GM13977 (cell line): ENCODE data around the gene DYNC2LI1.

Experiments
- DNase-seq: peaks from one replicate; pipeline ENCODE4 v3.0.0; 2012; ENCODE audit warnings: low spot score
- in situ Hi-C: fragments of 300-500 bp; cut with MboI; formaldehyde crosslinking; loops from one replicate; pipeline ENCODE4 v1.12.0; 2022; ENCODE audit warnings: low sequenced_read_pairs, low pct_unique_long_range_greater_than_20kb, mixed read lengths, inconsistent platforms; ENCODE audit not compliant: unreplicated experiment
- TF ChIP-seq, protein P1 (sequence below): IDR thresholded peaks from 2 replicates; pipeline ENCODE4 v1.5.1; 2012; ENCODE audit warnings: mild to moderate bottlenecking, control low read depth; ENCODE audit not compliant: insufficient read depth; ENCODE audit errors: extremely low read depth, missing control alignments

Gene DYNC2LI1

DNA sequence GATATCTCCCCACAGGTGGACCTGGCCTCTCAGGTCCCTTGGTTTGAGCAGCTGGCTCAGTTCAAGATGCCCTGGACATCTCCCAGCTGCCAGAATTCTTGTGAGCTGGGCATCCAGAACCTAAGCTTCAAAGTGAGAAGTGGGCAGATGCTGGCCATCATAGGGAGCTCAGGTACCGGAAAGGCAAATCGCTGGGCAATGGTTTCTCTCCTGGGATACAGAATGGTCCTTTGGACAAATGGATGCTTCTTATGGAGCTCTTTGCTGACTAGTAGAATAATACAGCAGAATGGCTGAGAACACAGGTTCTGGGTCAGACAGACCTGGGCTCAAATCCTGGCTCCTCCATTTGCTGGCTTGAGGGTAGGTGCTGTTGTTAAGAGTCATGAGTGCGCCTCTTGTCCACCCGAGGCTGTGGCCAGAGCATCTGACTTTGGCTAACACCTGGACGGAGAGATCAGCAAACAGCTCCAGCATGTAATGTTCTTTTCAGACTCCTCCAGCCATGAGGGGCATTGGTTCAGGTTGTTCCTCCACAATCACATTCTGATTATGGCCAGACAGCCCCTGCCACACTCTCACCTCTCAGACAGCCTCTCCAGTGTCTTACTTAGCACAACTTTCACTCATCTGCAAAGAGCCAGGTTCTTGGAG, 72.4 kb downstream of the DYNC2LI1 start:
- in situ Hi-C loops, result no loop called here
- peak; percentile 2 for DNase-seq
- TF ChIP-seq, protein P1, sequence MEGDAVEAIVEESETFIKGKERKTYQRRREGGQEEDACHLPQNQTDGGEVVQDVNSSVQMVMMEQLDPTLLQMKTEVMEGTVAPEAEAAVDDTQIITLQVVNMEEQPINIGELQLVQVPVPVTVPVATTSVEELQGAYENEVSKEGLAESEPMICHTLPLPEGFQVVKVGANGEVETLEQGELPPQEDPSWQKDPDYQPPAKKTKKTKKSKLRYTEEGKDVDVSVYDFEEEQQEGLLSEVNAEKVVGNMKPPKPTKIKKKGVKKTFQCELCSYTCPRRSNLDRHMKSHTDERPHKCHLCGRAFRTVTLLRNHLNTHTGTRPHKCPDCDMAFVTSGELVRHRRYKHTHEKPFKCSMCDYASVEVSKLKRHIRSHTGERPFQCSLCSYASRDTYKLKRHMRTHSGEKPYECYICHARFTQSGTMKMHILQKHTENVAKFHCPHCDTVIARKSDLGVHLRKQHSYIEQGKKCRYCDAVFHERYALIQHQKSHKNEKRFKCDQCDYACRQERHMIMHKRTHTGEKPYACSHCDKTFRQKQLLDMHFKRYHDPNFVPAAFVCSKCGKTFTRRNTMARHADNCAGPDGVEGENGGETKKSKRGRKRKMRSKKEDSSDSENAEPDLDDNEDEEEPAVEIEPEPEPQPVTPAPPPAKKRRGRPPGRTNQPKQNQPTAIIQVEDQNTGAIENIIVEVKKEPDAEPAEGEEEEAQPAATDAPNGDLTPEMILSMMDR, result no peak

- TF ChIP-seq, protein P1, result no peak
- in situ Hi-C loops, result no loop called here
- DNase-seq, result peak; percentile 12
Measured at GRCh38 chr2:43848214-43848613, 74.4 kb downstream of the DYNC2LI1 start.

- TF ChIP-seq, protein P1, result no peak
- in situ Hi-C loops, result no loop called here
Measured at GRCh38 chr2:43851011-43851980, 77.5 kb downstream of the DYNC2LI1 start.

DNA sequence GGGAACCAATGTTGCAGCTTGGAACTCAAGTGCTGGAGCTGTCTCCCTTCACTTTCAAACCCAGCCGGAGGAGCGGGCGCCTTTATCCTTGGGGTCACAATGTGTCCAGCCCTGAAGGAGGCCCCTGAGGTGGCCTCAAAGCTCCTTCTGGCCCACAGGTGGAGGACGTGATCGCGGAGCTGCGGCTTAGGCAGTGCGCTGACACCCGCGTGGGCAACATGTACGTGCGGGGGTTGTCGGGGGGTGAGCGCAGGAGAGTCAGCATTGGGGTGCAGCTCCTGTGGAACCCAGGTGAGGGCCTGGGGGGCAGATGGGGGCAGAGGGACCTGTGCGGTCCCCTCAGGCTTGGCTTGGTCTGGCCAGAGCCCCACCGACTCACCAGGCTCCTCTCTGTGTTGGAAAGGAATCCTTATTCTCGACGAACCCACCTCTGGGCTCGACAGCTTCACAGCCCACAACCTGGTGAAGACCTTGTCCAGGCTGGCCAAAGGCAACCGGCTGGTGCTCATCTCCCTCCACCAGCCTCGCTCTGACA, 78.4 kb downstream of the DYNC2LI1 start:
- no peak for DNase-seq
- in situ Hi-C loops, result no loop called here
- TF ChIP-seq, protein P1, result no peak

More at GRCh38 chr2:43851011-43851980, 77.5 kb downstream of the DYNC2LI1 start:
- peak; percentile 2 for DNase-seq

GRCh38 chr2:43853141-43854081, 79.6 kb downstream of the DYNC2LI1 start:
- TF ChIP-seq, protein P1, result no peak
- DNase-seq, result peak; percentile 7
- in situ Hi-C loops, result no loop called here

- no peak for DNase-seq
- TF ChIP-seq, protein P1, result no peak
- in situ Hi-C loops, result no loop called here
Measured at GRCh38 chr2:43854671-43855070, 80.8 kb downstream of the DYNC2LI1 start.
